DLD1 (cell line): ENCODE results near the gene FOXB1.

Experiments used
- in situ Hi-C: cut with HindIII; loops from 2 replicates; pipeline ENCODE4 v1.10.0; 2017; ENCODE audit warnings: low sequenced_read_pairs

FOXB1 gene

GRCh38 chr15:59998950-59999611, 5.0 kb upstream of the FOXB1 start:
- in situ Hi-C loops: no loop called here

DNA sequence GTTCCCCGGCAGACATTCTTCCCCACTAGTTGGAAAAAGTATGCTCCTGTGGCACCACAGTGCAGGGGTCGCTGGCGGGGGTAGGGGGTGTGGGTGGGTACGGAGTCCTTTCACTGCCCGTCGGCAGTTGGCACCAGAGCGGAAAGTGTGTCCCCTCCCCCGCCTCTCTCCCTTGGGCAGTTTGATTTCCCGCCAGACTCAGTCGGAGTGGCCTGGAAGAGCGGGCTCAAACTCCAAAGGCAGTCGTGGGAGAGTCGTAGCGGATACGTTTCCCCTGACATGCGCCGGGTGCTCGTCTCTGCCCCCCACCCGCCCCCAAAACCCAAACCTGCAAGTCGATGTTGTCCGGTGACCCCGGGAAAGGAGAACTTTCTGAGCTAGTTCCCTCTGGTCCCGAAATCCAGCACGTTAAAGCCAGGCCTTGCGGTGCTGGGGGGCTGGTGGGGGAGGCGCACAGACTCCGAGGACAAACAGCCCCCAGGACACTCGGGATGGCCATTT, 4.4 kb upstream of the FOXB1 start:
- in situ Hi-C loops: no loop called here

GRCh38 chr15:60000113-60000823, 3.8 kb upstream of the FOXB1 start:
- in situ Hi-C loops: no loop called here

DNA sequence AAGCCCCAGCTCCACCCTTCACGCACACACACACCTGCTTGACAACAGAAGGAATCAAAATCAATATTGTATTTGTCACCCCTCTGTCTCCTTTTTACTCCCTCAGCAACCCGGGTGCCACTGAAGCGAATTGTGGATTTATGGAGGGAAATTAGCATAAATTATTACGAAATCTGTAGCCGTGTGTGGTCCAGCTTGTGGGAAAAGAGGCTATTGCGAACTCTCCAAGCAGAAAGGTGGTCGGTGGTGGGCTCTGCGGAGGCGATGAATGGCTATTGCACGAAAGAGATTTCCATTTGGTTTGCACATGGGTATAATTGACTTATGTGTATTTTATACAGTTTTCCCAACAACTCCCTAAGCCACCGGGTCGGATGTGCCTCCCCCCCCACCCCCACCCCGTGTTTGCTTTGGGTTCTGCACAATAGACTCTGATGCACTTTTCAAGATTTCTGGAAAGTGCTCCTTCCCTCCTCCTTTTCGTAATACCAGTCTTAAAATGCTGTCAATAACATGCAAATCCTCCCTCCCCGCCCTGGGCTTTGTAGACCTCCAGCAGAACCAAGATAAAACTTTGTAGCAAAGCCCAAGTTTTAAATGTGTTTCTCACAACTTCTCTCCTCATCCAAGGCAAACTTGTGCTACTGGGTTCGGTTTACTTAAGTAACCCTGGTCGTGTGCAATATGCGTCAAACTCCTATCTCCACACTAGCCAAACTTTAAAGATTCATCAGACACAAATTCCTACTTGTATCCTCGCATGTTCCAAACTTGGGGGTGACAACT, 3.1 kb upstream of the FOXB1 start:
- in situ Hi-C loops: no loop called here

DNA sequence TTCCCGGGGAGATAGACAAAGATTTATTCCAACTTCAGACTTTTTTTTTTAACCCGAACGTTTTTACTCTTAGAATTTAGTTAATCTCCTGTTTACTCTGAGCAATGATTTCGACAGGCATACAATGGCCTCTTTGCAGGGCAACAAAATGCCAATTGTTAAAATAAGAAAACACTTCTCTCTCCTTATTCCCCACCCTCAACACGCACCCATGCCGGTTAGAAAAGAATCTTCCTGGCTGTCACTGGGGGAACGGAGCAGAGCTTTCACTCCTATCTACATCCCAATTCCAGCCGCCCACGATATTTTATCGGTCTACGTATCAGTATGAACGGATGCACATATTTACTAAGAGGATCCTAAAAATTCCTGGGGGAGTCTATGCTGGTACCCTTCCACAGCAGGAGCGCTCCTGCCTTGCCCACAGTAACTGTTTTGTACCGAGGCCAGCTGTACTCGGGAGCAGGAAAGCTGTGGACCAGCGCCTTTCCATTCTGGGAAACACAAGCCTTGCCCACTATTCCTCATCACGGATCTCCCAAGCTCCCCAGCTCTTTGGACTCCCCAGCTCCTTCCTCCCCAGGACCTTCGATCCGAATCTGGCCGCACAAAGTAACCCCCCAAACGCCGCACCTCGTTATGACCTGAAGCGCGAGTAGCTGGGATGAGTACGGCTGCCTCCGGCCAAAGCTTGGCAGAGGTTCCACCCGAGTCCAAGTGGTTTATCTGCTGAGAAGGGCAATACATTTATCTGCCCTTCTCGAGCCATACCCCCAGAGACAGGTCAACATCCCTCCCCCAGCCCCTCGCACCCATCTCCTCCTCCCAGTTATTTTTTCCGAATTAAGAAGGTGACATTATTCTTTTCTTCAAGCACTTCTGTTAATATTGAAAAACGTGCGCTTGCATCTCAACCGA, 2.2 kb upstream of the FOXB1 start:
- in situ Hi-C loops: no loop called here

DNA sequence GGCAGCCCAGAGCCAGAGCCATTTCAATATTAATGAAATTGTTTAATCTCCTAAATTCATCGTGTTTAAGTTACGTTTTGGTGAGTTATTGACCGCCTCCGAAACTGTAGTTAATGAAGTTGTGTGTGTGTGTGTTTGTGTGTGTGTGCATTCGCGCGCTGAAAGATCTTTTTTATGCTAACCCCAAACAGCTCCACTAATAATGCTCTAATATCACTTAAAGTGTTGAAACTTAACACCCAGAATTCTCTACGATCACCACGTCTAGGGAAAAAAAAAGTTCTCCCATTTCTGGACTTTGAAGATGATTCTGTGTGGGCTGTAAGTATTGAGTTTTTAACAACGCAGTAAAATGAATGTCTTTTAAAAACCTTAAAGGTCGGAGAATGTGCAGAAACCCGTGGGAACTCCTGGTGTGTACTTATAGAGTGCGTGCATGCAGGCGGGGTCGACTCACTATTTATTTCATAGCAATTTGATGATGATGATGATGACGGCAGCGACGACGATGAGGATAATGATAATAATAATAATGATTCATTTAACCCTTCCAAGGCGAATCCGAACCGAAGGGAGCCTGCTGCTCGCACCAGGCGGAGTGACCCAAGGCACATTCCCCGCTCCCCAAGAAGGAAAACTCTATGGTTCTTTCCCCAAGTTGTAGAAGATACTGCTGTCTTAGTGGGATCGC, 1.4 kb upstream of the FOXB1 start:
- in situ Hi-C loops: no loop called here

DNA sequence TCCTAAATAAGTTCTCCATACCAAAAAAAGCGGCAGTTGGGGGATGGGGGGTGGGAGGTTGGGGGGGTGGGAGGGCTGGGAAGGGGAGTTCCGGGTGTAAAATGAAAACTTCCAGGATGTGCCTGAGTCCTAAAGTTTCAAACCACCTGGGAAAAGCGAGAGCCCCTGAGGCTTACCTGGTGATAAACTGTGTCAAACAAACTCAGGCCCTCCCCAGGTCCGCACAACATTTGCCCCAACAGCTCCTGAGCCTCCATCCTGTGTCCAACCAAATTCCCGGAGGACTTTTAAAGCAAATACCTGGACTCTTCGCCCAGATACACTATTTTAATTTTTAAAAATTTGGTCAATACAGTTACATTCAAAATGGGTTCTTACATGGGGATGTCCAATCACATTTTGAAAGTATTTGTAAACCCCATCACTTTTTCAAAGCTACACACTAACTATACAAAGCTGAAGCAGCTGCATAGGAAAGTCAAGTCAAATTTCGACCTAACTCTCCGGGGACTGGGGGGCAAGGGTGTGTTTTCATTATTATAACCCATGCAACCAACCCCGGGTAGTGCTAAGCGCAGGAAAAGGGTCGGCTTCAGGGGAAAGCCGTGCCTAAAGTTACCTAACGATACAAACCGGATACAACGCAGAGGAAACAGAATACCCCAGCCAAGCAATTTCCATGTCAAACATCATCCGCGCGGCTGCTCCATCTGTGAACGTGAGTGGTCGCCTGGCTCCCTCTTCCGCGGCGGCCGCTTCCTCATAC, 685 bp upstream of the FOXB1 start:
- in situ Hi-C loops: no loop called here

DNA sequence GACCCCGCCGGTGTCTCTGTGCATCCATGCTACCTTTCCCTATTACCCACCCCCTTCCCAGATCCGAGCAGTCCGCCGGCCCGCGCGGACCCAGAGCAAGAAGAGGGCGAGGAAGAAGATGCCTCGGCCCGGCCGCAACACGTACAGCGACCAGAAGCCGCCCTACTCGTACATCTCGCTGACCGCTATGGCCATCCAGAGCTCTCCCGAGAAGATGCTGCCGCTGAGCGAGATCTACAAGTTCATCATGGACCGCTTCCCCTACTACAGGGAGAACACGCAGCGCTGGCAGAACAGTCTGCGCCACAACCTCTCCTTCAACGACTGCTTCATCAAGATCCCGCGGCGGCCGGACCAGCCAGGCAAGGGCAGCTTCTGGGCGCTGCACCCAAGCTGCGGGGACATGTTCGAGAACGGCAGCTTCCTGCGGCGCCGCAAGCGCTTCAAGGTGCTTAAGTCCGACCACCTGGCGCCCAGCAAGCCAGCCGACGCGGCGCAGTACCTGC, 788 bp downstream of the FOXB1 start:
- in situ Hi-C loops: no loop called here

DNA sequence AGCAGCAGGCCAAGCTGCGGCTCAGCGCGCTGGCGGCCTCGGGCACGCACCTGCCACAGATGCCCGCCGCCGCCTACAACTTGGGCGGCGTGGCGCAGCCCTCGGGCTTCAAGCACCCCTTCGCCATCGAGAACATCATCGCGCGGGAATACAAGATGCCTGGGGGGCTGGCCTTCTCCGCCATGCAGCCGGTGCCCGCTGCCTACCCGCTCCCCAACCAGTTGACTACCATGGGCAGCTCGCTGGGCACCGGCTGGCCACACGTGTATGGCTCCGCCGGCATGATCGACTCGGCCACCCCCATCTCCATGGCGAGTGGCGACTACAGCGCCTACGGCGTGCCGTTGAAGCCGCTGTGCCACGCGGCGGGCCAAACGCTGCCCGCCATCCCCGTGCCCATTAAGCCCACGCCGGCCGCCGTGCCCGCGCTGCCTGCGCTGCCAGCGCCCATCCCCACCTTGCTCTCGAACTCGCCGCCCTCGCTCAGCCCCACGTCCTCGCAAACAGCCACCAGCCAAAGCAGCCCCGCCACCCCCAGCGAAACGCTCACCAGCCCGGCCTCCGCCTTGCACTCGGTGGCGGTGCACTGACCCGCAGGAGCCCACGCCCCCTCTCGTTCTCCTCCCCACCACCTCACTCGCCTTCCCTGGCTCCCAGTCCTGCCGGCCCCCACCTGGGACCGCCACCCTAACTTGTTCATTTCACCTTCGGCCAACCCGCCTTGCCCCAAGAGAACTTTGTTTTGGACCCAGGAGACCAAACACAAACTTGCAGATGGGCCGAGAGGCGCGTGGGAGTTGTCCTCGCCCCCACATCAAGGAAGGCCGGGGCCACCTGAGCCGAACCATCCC, 1.5 kb downstream of the FOXB1 start:
- in situ Hi-C loops: no loop called here

GRCh38 chr15:60006203-60006862, 2.2 kb downstream of the FOXB1 start:
- in situ Hi-C loops: no loop called here

- in situ Hi-C loops: no loop called here
Observed at GRCh38 chr15:60006873-60007272, 2.8 kb downstream of the FOXB1 start.

GRCh38 chr15:60009124-60009960, 5.2 kb downstream of the FOXB1 start:
- in situ Hi-C loops: no loop called here

DNA sequence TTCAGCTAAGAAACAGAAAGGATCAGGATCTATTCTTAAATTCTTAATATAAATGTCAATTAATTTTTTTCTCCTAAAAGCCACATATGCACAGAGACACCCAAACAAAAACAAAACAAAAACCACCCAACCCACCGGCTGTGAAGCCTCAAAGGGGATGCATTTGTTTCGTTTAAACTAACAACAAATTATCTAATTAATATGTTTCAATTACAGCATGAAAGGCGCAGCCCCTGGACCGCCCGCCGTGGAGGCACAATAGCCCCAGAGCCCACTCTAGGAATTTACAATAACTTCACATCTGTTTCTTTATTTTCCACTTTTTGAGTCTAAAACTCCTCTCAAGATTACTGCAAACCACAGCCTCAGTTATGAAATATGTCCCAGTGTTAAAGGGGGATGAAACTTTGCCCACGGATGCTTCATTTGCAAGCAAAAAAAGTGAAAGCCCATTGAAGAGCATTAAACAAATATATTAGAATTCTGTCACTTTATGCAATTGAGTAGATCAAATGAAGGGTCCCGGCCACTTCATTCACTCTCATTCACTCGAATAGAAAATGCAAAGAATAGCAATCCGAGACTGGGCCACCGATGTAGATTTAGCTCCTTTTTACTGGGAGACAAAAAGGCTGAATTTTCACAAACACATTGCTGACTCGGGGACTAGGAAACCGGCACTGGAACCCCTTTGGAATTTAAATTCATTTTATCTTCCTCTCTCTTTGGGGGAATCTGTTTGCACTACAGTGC, 6.0 kb downstream of the FOXB1 start:
- in situ Hi-C loops: no loop called here

GRCh38 chr15:60010858-60011257, 6.7 kb downstream of the FOXB1 start:
- in situ Hi-C loops: no loop called here

GRCh38 chr15:60012695-60013094, 8.6 kb downstream of the FOXB1 start:
- in situ Hi-C loops: no loop called here
